Activated CD8-positive, alpha-beta T cell treated with anti-CD3 and anti-CD28 coated beads for 36 hours (primary cell): ENCODE results near the gene ARL10. TPM values are rescaled to one million over a fixed set of nuclear protein-coding genes. Genes with fewer than 3 reads are reported as not detected.

Experiments used
- ATAC-seq: fragments of 200-7000 bp; cut with Tn5 transposase; one replicate; pipeline ENCODE4 v1.10.0; 2021; ENCODE audit warnings: mild to moderate bottlenecking, moderate library complexity
- CTCF ChIA-PET: fragments of 350-600 bp; sonication (Branson Sonifier 250); formaldehyde crosslinking; loops from one replicate; lab custom pipeline; 2021; ENCODE audit warnings: antibody characterized with exemption; lab: Charles Lee
- POLR2A ChIA-PET: fragments of 350-600 bp; sonication (Branson Sonifier 250); formaldehyde crosslinking; loops from one replicate; lab custom pipeline; 2021; ENCODE audit warnings: antibody characterized with exemption; lab: Charles Lee
- DNase-seq: peaks from one replicate; pipeline ENCODE4 v3.0.0-alpha.2; 2020
- H3K27ac Mint-ChIP-seq: one replicate; pipeline ENCODE4 v1.8.0; 2021; ENCODE audit warnings: mild to moderate bottlenecking, mixed read lengths
- H3K27me3 Mint-ChIP-seq: one replicate; pipeline ENCODE4 v1.8.0; 2021; ENCODE audit warnings: mixed read lengths
- H3K36me3 Mint-ChIP-seq: one replicate; pipeline ENCODE4 v1.8.0; 2021; ENCODE audit warnings: low read depth, mixed read lengths
- H3K4me1 Mint-ChIP-seq: one replicate; pipeline ENCODE4 v1.8.0; 2021; ENCODE audit warnings: low read depth, mixed read lengths
- H3K4me3 Mint-ChIP-seq: one replicate; pipeline ENCODE4 v1.8.0; 2021; ENCODE audit warnings: mild to moderate bottlenecking, moderate library complexity, mixed read lengths
- H3K9me3 Mint-ChIP-seq: one replicate; pipeline ENCODE4 v1.8.0; 2021; ENCODE audit warnings: mixed read lengths
- CTCF ChIP-seq: fragments of 200-600 bp; IDR thresholded peaks from one replicate; pipeline ENCODE4 v1.8.0; 2022; ENCODE audit warnings: antibody characterized with exemption, mild to moderate bottlenecking
- intact Hi-C: fragments of 100-400 bp; cut with micrococcal nuclease; formaldehyde crosslinking; loops from one replicate; pipeline ENCODE4 v1.10.0; 2022
- total RNA-seq, 2 experiments: library from RNA; stranded (reverse); gene quantifications; one replicate each; pipeline ENCODE4 v1.2.3, GENCODE V29; 2021

Gene ARL10
- total RNA-seq, 2 experiments from 2014 or later = 15.6 to 17.0 TPM

GRCh38 chr5:176368726-176369125 is 3.4 kb downstream of the ARL10 start:
- no peaks in the 10 kb centered on the region for H3K27me3 Mint-ChIP-seq
- intact Hi-C loops = no loop called here
- H3K4me1 Mint-ChIP-seq = peaks cover 15% of the 10 kb centered on the region
- DNase-seq (no peak), ATAC-seq (no peak)
- no peak for TF ChIP-seq CTCF
- H3K27ac Mint-ChIP-seq = no peak overlapping the region
- H3K36me3 Mint-ChIP-seq = peaks cover 20% of the 10 kb centered on the region
- H3K9me3 Mint-ChIP-seq = no peaks in the 10 kb centered on the region
- ChIA-PET CTCF (no interaction called here), POLR2A (interaction anchor here (2.0 to 2.6 kb wide), 2 partner anchors 14 to 17 kb away, joined by 5 to 14 read pairs; no protein-coding TSS in a partner anchor)
- H3K4me3 Mint-ChIP-seq = no peak overlapping the region

- TF ChIP-seq CTCF = no peak
- no peak for DNase-seq
- Mint-ChIP-seq H3K4me3 (no peak overlapping the region), H3K27me3 (no peaks in the 10 kb centered on the region), H3K4me1 (peaks cover 12% of the 10 kb centered on the region), H3K27ac (no peak overlapping the region), H3K36me3 (peaks cover 20% of the 10 kb centered on the region), H3K9me3 (no peaks in the 10 kb centered on the region)
- ChIA-PET CTCF (no interaction called here), POLR2A (interaction anchor here (1.2 to 1.8 kb wide), 3 partner anchors 8 to 17 kb away, joined by 3 to 7 read pairs (median 4); partner anchors contain the start of gene KIAA1191)
- no peak for ATAC-seq
- intact Hi-C loops = no loop called here
These were observed 4.8 kb downstream of the ARL10 start for GRCh38 chr5:176369934-176370711.

- Mint-ChIP-seq H3K4me3 (no peak overlapping the region), H3K27ac (no peak overlapping the region), H3K36me3 (peaks cover 21% of the 10 kb centered on the region), H3K27me3 (no peaks in the 10 kb centered on the region), H3K4me1 (peaks cover 7% of the 10 kb centered on the region), H3K9me3 (no peaks in the 10 kb centered on the region)
- ATAC-seq (no peak), DNase-seq (no peak)
- intact Hi-C loops = no loop called here
- ChIA-PET CTCF (interaction anchor here (0.8 to 0.9 kb wide), 2 partner anchors 9 to 12 kb away, joined by 3 read pairs; no protein-coding TSS in a partner anchor), POLR2A (interaction anchor here (0.6 to 2.1 kb wide), 5 partner anchors 11 to 236 kb away, joined by 3 to 13 read pairs (median 5); no protein-coding TSS in a partner anchor)
- no peak for TF ChIP-seq CTCF
These were observed 6.6 kb downstream of the ARL10 start for GRCh38 chr5:176371621-176372539.

GRCh38 chr5:176373100-176373818 is 8.0 kb downstream of the ARL10 start:
- POLR2A ChIA-PET = interaction anchor here (2.1 kb wide), 1 partner anchor 10 kb away, joined by 13 read pairs; no protein-coding TSS in a partner anchor
- CTCF ChIA-PET = interaction anchor here (0.9 kb wide), 1 partner anchor 8 kb away, joined by 3 read pairs; no protein-coding TSS in a partner anchor
- intact Hi-C loops = no loop called here

More at GRCh38 chr5:176373100-176373818, 8.0 kb downstream of the ARL10 start:
- no peak overlapping the region for H3K27ac Mint-ChIP-seq
- H3K4me1 Mint-ChIP-seq = no peaks in the 10 kb centered on the region
- H3K4me3 Mint-ChIP-seq = no peak overlapping the region
- no peak for TF ChIP-seq CTCF
- H3K27me3 Mint-ChIP-seq = no peaks in the 10 kb centered on the region
- H3K36me3 Mint-ChIP-seq = peaks cover 14% of the 10 kb centered on the region
- no peaks in the 10 kb centered on the region for H3K9me3 Mint-ChIP-seq
- ATAC-seq (no peak), DNase-seq (no peak)
